Stimulated activated naive CD8-positive, alpha-beta T cell treated with anti-CD3 and anti-CD28 coated beads, Interleukin-15, Interleukin-2, amounts not matched to agents 100 U/mL and 50 U/mL, for 24 hours (primary cell): Measurements from ENCODE around the gene MIER3.

Source experiments
- ATAC-seq: fragments of 150-1000 bp; cut with Tn5 transposase; one replicate; pipeline ENCODE4 v1.10.0; 2021
- DNase-seq: peaks from one replicate; pipeline ENCODE4 v3.0.0; 2021

The MIER3 gene

DNA sequence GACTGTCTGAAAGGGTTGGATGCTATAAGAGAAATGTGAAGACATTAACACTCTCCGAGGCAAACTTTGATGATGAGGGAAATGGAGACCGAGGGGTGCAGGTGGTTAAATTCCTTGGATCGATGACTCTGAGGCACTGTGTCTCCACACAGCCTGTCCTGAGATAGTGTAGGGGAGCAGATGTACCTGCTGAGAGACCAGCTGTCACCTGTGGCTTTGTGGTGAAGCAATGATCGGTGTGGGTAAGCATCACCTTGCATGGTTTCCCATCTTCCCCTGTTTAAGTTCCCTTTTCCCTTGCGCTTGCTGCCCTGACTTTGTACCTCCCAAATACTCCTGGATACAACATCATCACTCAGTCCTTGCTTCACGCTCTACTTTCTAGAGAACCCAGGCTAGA lies 9.8 kb upstream of the MIER3 start:
- DNase-seq (no peak), ATAC-seq (no peak)

DNA sequence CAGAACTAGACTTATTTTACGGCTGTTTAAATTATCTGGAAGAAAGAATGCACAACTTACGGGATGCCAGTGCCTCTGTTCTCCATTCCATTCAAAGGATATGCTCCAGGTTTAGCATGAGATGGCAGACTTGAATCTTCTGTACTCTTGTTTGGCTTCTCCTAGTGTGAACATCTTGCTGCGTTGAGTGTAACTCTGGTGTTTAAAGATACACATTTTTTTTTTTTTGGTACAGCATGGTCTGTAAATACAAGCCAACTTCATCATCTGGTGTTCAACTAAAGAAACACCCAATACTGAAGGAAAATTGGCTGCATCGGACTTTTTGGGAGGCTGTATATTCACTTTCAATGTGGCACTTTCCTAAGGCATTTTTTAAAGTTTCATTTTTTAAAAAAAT lies 7.4 kb upstream of the MIER3 start:
- ATAC-seq: no peak
- no peak for DNase-seq

DNA sequence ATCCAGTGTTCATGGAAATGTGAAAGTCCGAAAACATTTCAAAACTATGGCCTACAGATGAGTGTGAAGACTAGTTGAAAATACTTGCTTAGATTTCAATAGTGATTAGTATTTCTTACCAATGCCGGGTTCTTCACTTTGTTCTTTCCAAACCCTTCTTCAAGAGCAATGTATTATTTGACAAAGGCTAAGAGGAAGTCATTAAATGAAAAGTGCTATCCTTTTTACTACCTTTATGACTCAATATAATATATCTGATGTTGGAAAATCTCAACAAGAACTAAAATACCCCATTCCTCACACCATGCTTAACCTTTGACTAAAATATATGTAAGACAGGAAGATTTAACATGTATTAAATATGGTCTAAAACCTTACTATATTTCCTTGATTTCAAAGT lies 6.7 kb upstream of the MIER3 start:
- ATAC-seq (no peak), DNase-seq (no peak)

DNA sequence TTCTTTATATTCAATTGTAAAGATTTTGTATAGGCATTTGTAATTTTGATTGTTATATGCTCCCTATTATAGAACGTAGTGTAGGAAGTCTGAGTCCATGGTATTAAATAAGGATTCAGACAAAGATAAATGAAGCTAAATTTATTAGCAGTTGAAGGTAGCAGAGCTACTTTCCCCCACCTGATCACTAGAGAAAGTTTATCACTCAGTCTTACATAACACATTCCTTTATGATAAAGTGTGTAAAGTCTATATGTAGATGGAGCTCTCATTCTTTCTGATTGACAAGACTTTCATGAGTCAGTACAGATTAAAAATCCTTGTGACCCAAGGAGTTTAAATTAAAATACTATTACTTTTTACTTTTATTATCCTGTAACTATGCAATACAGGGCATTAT lies 2.3 kb upstream of the MIER3 start:
- DNase-seq: no peak

DNA sequence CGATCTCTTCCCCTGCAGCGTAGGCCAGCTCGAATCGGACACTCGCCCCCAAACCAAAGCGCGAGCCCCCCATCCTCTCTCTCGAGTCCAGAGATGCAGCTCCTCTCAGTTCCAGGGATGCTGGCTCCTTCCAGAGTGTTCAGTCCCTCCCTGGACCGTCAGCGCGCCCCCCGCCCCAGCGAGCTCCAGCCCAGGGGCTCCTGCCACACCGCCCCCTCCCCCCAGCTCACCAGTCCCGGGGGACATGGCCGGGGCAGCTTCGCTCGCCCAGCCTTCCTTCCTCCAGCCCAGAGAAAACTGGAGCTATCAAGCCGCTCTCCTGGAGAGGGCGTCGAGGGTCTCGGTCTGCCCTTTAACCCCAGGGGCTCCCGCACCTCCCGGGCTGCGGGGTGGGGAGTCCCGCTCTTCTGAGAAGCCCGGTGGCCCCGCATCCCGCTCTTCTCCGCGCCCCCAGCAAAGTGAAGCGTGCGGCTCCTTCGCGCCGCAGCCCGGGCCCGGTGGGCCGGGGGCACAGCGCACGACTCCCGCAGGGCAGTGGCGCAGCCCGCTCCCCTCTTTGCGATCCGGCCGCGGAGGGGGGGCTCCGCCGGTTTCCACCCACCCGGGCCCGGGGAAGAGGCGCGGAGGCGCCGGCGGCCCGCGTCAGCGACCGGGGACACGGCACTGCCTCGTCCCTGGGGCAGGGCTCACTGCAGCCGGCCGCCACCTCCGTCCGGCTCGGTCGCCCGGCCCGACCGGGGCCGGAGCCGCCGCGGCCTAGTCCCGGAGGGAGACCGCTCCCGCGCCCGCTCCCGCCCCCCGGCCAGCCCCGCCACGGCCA lies 587 bp downstream of the MIER3 start:
- peak; percentile 44 for ATAC-seq
- peak; percentile 41 for DNase-seq

More for the DNA sequence above, 2.3 kb upstream of the MIER3 start:
- no peak for ATAC-seq

DNA sequence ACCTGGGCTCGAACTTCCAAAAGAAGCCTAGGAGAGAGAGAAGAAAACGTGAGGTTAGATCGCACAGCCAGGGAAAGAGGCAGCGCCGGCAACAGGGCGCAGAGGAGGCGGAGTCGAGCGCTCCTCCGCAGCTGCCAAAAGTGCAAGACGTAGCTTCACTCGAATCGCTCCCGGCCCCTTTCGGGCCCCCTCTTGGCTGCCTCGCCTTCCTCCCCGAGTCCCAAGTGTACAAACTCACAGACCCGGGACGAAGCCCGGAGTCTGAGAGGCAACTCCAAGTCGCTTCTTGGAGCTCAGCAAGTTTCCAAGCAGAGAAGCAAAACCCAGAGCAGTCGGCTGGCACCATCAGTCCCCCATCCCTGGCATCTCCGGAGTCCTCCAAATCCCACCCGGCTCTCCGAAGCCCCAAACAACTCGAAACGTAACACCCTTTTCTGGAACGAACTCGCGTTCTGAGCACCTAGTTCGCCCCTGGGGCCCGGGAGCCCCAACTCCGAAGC lies 1.2 kb downstream of the MIER3 start:
- peak; percentile 64 for ATAC-seq
- peak; percentile 64 for DNase-seq

DNA sequence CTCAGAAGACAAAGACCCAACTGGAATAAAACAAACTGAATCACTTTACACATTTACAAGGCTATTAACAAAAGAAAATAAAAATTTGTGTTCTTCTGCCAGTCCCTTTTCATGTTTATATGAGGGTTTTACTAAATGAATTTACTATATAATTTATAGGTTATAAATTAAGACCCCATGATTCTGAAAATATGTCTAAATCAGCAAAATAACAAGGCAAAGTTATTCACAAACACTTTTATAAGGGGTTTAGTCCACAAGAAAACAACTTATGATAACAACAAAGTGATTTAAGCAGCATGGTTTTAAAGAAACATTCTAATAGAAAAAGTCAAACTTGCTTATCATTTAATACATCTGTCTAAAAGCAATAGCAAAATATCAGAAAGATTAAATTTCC lies 4.9 kb downstream of the MIER3 start:
- ATAC-seq: no peak
- no peak for DNase-seq

DNA sequence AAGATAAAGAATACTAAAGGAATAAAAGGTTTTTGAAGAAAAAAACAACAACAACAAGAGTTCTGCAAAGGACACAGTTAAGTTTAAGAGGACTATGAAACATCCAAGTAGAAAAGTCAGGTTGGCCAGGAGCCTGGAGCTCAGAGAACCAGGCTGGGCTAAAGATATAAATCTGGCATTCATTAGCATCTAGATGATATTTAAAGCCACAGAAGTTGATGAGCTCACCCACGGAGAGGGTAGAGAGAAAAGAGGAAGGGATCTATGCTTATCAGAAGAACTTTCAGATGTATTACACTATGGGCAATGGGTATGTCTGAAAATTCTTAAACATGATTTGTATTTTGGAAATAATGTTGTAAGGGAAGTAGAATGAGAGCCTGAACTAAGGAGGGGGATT lies 9.9 kb downstream of the MIER3 start:
- ATAC-seq (no peak), DNase-seq (no peak)

DNA sequence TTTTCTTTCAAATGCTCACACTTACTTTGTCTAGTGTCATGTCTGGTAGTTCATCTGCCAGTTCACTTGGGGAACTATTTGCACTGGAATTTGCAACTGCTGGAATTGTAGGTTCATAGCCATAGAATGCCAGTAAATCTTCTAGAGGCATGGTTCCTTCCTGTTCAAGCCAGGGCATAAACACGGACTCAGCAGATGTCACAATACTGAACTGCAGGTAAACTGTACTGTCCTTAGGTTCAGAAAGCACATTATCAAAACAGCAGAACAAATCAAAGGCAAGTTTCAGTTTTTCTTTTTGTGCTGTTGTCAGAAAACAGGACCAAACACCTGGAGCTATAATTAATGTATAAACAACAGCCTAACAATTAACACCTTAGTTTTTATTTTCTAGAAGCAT lies 13.1 kb downstream of the MIER3 start:
- ATAC-seq (no peak), DNase-seq (no peak)

DNA sequence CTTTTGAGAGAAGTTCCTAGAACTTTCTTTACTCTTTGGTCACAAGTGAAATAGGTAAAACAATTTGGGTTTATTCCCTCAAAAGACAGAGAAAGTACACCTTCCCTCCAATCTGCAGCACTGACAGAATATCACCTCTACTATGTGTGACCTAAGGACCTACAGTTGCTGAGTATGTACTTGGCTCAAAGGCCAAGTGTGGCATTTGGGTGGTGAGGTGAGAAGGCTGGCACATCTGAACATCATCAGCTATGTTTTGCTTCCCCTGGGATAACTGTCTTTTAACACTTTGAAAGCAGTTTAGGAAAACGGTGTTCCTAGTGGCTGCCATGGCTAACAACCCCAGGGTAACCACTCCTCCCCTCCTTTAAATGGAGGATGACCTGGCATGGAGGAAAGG lies 17.6 kb downstream of the MIER3 start:
- DNase-seq (no peak), ATAC-seq (no peak)

DNA sequence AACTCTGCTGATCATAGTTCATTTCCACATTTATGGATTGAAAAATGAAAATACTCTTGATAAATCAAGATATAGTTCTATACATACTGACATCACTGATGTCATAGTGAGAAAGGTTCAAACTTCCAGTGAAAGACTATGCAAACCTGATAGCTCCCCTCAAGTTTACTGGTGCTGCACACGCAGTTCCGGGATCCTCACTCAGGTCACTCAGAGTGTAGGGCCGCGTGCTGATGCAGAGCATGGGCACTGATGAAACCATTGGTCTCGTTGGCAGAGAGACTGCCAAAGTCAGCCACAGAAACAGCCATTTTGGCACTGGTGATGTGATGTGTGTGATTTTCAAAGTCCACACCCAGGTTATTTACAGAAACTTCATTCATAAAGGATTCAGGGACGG lies 29.0 kb downstream of the MIER3 start:
- no peak for DNase-seq
- ATAC-seq: no peak

DNA sequence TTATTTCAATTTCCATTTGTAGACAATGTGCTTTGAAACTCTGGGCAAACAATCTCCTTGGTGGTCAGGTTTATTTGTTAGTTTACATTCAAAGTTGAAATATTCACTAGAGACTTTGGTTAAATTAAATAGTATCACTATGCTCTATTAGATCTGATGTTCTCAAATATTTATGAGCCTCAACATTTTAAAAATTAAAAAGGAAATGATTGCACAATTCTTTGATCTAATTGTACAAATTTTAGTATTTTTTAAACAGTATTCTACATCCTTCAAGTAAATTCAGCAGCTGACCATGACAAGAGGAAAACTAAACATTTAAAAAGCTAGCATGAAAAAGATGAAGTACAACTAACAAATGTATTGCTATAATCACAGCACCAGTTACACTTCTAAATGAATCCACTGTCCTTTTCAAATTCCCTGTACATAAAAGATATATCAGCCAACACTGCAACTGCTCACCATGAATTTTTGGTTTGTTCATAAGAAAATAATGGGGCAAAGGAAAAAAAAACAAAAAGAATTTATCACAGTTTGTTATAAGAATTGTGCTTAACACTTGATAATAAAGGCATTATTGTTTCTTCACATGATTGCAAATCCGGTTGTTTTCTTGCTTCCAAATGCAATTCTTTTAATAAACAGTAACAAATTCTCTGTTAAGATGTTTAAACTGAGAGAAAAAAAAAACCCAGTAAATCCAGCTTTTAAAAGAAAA lies 31.8 kb downstream of the MIER3 start:
- ATAC-seq (no peak), DNase-seq (no peak)

DNA sequence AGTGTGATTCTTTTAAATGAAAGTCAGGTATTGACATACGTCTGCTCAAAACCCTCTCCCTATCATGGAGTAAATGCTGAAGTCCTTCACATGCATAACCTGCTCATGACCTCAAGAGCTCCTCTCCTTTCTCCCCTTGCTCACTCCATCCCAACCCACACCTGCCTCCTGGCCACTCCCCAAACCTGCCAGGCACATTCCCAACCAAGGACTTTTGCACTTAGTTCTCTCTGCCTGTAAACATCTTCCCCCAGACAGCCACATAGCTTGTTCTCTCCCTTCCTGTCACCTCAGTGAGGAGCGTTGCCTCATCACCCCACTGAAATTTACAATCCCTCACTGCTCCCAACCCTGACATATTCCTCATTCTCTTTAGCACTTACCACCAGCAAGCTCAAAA lies 33.9 kb downstream of the MIER3 start:
- ATAC-seq (no peak), DNase-seq (no peak)

DNA sequence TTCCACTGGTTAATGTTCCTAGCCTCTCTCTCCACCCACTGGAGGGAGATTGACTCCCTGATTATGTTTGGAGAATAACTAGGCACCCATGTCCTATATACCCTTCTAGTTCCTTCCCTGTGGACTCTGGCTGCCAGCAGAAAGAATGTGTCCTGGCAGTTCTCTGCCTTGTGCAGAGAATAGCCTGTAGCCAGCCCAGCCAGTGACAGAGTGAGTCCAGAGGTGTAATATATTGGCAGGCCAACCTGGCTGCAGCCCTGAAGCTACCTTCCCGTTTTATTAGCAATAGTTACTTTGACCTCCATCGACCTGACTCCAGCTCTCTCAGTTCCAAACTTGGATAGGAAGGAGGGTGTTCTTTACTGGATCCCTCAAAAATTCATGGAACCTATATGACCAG lies 34.4 kb downstream of the MIER3 start:
- DNase-seq (no peak), ATAC-seq (no peak)

DNA sequence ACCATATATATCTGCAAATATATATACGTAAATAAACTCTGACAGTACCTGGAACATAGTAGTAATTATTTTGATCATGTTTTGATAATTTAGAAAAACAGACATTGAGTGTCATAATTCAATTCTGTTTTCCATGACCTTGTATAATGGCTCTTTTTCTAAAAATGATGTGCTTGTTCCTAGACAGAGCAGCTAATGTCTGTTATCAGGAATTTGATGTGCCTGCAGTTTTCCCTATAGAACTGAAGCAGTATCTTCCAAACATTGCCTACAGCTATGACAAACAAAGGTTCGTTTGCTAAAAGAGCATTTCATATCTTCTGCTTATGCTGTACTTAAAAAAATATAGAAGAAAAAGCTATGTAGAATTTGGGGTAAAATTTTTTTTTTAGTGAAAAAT lies 37.2 kb downstream of the MIER3 start:
- ATAC-seq: no peak
- DNase-seq: no peak

DNA sequence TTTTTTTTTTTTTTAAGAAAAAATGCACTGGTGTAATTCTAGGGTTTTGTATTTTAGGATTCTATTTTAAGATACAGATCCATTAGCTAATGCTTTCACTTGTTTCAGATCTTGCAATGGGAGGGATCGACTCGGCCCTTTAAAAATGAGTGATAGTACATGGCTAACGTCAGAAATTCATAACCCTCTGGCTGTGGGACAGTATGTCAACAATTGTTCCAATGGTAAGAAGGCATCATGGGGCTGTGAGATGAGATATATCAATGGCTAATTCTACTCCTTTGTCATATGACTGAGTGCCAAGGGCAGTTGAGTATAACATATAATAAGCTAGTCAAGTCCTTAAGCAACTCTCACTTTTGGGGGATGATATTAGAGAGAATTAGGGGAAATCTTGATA lies 38.2 kb downstream of the MIER3 start:
- ATAC-seq: no peak

DNA sequence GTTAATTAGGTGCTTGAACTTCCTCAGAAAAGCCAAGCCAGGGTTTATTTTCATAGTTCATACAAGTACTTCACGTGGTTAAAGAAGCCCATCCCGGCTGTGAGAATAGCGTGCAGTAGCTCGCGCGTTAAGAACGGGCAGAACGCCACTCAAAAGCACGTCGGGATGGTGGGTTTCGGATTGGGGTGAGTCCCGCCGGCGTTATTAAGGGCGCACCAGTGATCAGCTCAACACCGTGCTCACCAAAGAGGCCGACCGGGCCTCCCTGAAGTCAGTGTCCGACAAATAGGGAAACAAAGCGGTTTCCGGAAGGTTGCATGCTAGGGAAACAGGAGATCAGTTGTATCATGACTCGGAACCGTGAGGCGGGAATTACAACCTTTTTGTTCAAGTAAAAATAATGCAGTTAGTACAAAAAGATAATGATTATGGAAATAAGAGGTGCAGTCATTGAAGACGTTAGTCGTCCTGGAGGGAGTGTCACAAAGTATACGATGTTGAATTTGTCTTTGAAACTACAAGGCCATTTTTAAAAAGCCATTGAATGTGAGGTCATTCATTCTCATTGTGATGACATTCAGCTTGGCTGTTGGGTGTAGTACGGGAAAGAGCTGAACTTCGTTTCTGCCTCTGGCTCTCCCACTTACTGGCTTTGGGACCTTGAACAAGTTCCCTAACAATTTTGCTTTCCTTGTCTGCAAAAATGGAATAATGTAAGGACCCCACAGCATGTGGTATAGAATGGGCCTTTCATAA lies 41.5 kb downstream of the MIER3 start:
- DNase-seq: peak; percentile 53
- peak; percentile 15 for ATAC-seq

More for the DNA sequence above, 38.2 kb downstream of the MIER3 start:
- DNase-seq: no peak

DNA sequence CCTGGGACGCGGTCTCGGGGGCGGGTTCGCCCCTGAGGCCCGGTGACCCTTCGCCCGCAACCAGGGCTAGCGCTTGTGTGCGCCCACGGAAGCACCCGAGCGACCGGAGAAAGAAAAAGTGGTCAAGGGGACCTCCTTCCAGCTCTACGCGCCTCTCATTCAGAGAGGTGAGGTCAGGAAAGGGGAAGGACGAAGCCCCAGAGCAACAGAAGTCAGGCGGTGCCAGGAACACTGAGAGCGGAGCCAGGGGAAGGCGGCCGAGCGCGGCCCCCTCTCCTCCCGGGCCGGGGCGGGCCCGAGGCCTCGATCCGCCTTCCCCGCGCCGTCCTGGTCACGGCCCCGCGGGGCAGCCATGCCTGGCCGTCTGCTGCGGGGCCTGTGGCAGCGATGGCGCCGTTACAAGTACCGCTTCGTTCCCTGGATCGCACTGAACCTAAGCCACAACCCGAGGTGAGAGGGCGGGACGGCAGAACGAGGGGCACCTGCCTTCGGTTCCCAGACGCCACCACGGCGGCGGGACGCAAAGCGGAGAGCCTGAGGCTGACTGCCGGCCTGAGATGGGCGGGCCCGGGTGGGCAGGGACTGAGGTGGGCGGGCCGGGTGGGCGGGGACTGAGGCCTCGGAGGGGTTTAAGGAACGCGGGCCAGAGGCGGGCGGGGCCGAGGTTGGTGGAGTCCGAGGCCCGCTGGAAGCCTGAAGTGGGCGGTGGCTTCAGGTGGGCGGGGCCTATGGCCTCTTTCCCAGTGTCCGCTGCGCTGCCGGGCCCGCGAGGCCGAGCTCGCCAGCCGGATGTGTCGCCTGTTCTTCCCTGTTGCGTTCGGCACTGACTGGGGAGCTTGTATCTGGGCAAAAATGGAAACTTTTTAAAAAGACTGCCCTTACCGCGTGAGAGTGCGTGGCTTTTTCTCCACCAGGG lies 42.4 kb downstream of the MIER3 start, which contains the start of gene SETD9:
Gene SETD9 (plus strand): TSS at position 303 of the 916 bp plus-strand sequence. CDS start 50 bp downstream, at position 353.
- DNase-seq (peak; percentile 96), ATAC-seq (peak; percentile 90)

DNA sequence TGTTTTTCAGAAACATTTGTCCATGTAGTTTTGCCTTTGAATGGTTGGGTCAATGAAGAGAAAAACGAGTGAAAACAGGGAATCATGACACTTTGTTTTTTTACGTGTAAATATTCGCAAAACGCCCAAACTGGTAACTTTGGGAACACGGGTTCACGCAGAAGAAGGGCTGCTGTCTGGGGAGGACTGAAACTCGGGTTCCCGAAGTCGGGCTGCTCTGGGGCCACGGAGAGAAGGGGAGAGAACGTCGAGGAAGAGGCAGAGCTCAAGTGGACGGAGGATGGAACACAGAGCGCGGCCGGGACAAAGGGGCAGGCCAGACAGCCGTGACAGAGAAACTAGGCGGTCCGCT lies 43.0 kb downstream of the MIER3 start:
- ATAC-seq: peak; percentile 20
- no peak for DNase-seq

DNA sequence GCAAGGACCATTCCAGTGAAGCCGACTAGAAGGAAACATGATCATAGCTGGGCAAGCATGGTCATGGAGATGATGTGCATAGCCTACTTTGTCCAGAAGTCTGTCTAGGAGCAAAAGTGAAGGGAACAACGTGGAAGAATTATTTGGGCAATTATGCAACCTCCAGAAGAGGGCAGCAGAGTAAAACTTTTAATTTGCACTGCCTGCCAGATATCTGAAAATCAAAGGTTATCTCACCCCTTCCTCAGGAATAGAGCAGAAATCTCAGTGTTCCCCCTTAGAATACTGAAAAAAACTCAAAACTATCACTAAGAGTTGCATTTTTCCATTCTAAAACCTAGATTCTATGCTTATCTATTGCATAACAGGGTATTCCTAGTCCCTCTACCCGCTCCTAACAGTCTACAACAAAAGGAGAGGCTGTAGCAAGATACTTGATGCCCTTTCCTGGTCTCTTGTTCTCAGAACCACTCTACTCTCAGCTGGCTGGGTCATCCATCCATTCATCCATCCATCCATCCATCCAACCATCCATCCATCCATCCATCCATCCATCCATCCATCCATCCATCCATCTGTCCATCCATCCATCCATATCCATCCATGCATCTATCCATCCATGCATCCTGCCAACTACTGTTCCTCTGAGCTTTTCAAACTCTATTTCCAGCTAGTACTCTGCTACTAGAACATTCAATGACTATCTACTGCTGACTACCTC lies 50.9 kb downstream of the MIER3 start:
- DNase-seq (peak; percentile 20), ATAC-seq (no peak)

DNA sequence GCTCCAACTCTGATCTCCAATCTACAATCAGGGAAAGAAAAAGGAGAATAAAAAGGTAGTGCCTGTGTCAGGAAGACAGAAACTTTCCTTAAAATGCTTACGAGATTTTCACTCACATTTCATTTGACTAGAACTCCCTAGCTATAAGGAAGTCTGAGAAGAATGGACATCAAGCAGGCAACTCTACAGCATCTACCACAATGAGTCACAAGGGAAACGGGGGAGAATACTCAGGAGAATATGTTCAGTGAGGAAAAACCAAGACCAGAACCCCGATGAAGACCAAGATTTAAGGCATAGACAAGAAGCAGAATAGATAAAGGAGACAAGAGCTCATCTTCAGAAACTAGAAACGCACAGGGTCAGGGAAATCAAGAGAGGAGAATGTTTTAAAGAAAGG lies 51.5 kb downstream of the MIER3 start:
- no peak for DNase-seq
- peak; percentile 49 for ATAC-seq
